Measurements from ENCODE around the gene ZNF143.
"Not testable (repeated sequence)": the region's sequence is repeated elsewhere in the genome, so short reads cannot be mapped to it uniquely, and the experiment has no call there.

The ZNF143 gene

GRCh38 chr11:9506489-9507276 lies 45.9 kb downstream of the ZNF143 start:
- no peaks in the 10 kb centered on the region for H3K27me3 ChIP-seq (ENCODE audit: control insufficient read depth in 1 of 2, insufficient read depth in 2 of 2, low read length in 2 of 2)
- H3K9me3 ChIP-seq (ENCODE audit: low read length), result no peaks in the 10 kb centered on the region
- H3K4me1 ChIP-seq (ENCODE audit: insufficient read depth, low read length), result no peaks in the 10 kb centered on the region
- peaks cover 16% of the 10 kb centered on the region for H3K36me3 ChIP-seq (ENCODE audit: insufficient read depth, low read length)
- no peak overlapping the region for H3K27ac ChIP-seq (ENCODE audit: low read depth, low read length)
- H3K9ac ChIP-seq (ENCODE audit: low read length), result no peak overlapping the region
- H3K4me3 ChIP-seq (ENCODE audit: low read depth in 1 of 2, low read length in 2 of 2), result no peak overlapping the region

GRCh38 chr11:9507277-9507580 lies 46.4 kb downstream of the ZNF143 start:
- Histone ChIP-seq H3K9me3 (ENCODE audit: low read length) (no peaks in the 10 kb centered on the region), H3K27ac (ENCODE audit: low read depth, low read length) (no peak overlapping the region), H3K4me3 (ENCODE audit: low read depth in 1 of 2, low read length in 2 of 2) (no peak overlapping the region), H3K9ac (ENCODE audit: low read length) (no peak overlapping the region), H3K36me3 (ENCODE audit: insufficient read depth, low read length) (peaks cover 18% of the 10 kb centered on the region), H3K4me1 (ENCODE audit: insufficient read depth, low read length) (no peaks in the 10 kb centered on the region), H3K27me3 (ENCODE audit: control insufficient read depth in 1 of 2, insufficient read depth in 2 of 2, low read length in 2 of 2) (no peaks in the 10 kb centered on the region)

- Histone ChIP-seq H3K4me1 (ENCODE audit: insufficient read depth, low read length) (no peaks in the 10 kb centered on the region), H3K9ac (ENCODE audit: low read length) (no peak overlapping the region), H3K27me3 (ENCODE audit: control insufficient read depth in 1 of 2, insufficient read depth in 2 of 2, low read length in 2 of 2) (no peaks in the 10 kb centered on the region), H3K36me3 (ENCODE audit: insufficient read depth, low read length) (peaks cover 36% of the 10 kb centered on the region), H3K9me3 (ENCODE audit: low read length) (no peaks in the 10 kb centered on the region), H3K27ac (ENCODE audit: low read depth, low read length) (no peak overlapping the region), H3K4me3 (ENCODE audit: low read depth in 1 of 2, low read length in 2 of 2) (no peak overlapping the region)
Observed at GRCh38 chr11:9509041-9509440, 48.2 kb downstream of the ZNF143 start.

GRCh38 chr11:9512370-9513019 lies 51.7 kb downstream of the ZNF143 start:
- H3K4me1 ChIP-seq (ENCODE audit: insufficient read depth, low read length), result no peaks in the 10 kb centered on the region
- H3K4me3 ChIP-seq (ENCODE audit: low read depth in 1 of 2, low read length in 2 of 2), result no peak overlapping the region
- H3K36me3 ChIP-seq (ENCODE audit: insufficient read depth, low read length), result peaks cover 47% of the 10 kb centered on the region
- H3K9me3 ChIP-seq (ENCODE audit: low read length), result no peaks in the 10 kb centered on the region
- H3K9ac ChIP-seq (ENCODE audit: low read length), result no peak overlapping the region
- no peaks in the 10 kb centered on the region for H3K27me3 ChIP-seq (ENCODE audit: control insufficient read depth in 1 of 2, insufficient read depth in 2 of 2, low read length in 2 of 2)
- H3K27ac ChIP-seq (ENCODE audit: low read depth, low read length), result no peak overlapping the region

GRCh38 chr11:9514576-9514975 lies 53.8 kb downstream of the ZNF143 start:
- not testable (repeated sequence) for H3K9me3 ChIP-seq (ENCODE audit: low read length)

GRCh38 chr11:9516113-9516512 lies 55.3 kb downstream of the ZNF143 start:
- Histone ChIP-seq H3K27me3 (ENCODE audit: control insufficient read depth in 1 of 2, insufficient read depth in 2 of 2, low read length in 2 of 2) (no peaks in the 10 kb centered on the region), H3K27ac (ENCODE audit: low read depth, low read length) (no peak overlapping the region), H3K9ac (ENCODE audit: low read length) (no peak overlapping the region), H3K9me3 (ENCODE audit: low read length) (no peaks in the 10 kb centered on the region), H3K4me1 (ENCODE audit: insufficient read depth, low read length) (no peaks in the 10 kb centered on the region), H3K4me3 (ENCODE audit: low read depth in 1 of 2, low read length in 2 of 2) (no peak overlapping the region), H3K36me3 (ENCODE audit: insufficient read depth, low read length) (peaks cover 30% of the 10 kb centered on the region)

More at GRCh38 chr11:9514576-9514975, 53.8 kb downstream of the ZNF143 start:
- H3K27me3 ChIP-seq (ENCODE audit: control insufficient read depth in 1 of 2, insufficient read depth in 2 of 2, low read length in 2 of 2); H3K4me3 ChIP-seq (ENCODE audit: low read depth in 1 of 2, low read length in 2 of 2); H3K27ac ChIP-seq (ENCODE audit: low read depth, low read length); H3K4me1 ChIP-seq (ENCODE audit: insufficient read depth, low read length); H3K9ac ChIP-seq (ENCODE audit: low read length): not testable (repeated sequence)
- H3K36me3 ChIP-seq (ENCODE audit: insufficient read depth, low read length), result peaks cover 33% of the 10 kb centered on the region

GRCh38 chr11:9518835-9519410 lies 58.1 kb downstream of the ZNF143 start:
- Histone ChIP-seq H3K36me3 (ENCODE audit: insufficient read depth, low read length) (peaks cover 12% of the 10 kb centered on the region), H3K4me3 (ENCODE audit: low read depth in 1 of 2, low read length in 2 of 2) (no peak overlapping the region)

GRCh38 chr11:9524001-9524400 lies 63.2 kb downstream of the ZNF143 start:
- Histone ChIP-seq H3K9me3 (ENCODE audit: low read length) (no peaks in the 10 kb centered on the region), H3K27ac (ENCODE audit: low read depth, low read length) (no peak overlapping the region), H3K27me3 (ENCODE audit: control insufficient read depth in 1 of 2, insufficient read depth in 2 of 2, low read length in 2 of 2) (no peaks in the 10 kb centered on the region), H3K9ac (ENCODE audit: low read length) (no peak overlapping the region), H3K4me1 (ENCODE audit: insufficient read depth, low read length) (peaks cover 17% of the 10 kb centered on the region), H3K4me3 (ENCODE audit: low read depth in 1 of 2, low read length in 2 of 2) (no peak overlapping the region), H3K36me3 (ENCODE audit: insufficient read depth, low read length) (no peaks in the 10 kb centered on the region)

More at GRCh38 chr11:9518835-9519410, 58.1 kb downstream of the ZNF143 start:
- no peak overlapping the region for H3K9ac ChIP-seq (ENCODE audit: low read length)
- no peaks in the 10 kb centered on the region for H3K9me3 ChIP-seq (ENCODE audit: low read length)
- H3K27me3 ChIP-seq (ENCODE audit: control insufficient read depth in 1 of 2, insufficient read depth in 2 of 2, low read length in 2 of 2), result no peaks in the 10 kb centered on the region
- no peaks in the 10 kb centered on the region for H3K4me1 ChIP-seq (ENCODE audit: insufficient read depth, low read length)
- no peak overlapping the region for H3K27ac ChIP-seq (ENCODE audit: low read depth, low read length)

GRCh38 chr11:9525116-9525515 lies 64.3 kb downstream of the ZNF143 start:
- Histone ChIP-seq H3K36me3 (ENCODE audit: insufficient read depth, low read length) (no peaks in the 10 kb centered on the region), H3K4me1 (ENCODE audit: insufficient read depth, low read length) (peaks cover 28% of the 10 kb centered on the region), H3K27ac (ENCODE audit: low read depth, low read length) (no peak overlapping the region)

GRCh38 chr11:9527481-9528135 lies 66.8 kb downstream of the ZNF143 start:
- Histone ChIP-seq H3K27me3 (ENCODE audit: control insufficient read depth in 1 of 2, insufficient read depth in 2 of 2, low read length in 2 of 2) (no peaks in the 10 kb centered on the region), H3K36me3 (ENCODE audit: insufficient read depth, low read length) (no peaks in the 10 kb centered on the region), H3K4me1 (ENCODE audit: insufficient read depth, low read length) (peaks cover 28% of the 10 kb centered on the region), H3K9ac (ENCODE audit: low read length) (no peak overlapping the region), H3K9me3 (ENCODE audit: low read length) (no peaks in the 10 kb centered on the region), H3K4me3 (ENCODE audit: low read depth in 1 of 2, low read length in 2 of 2) (no peak overlapping the region), H3K27ac (ENCODE audit: low read depth, low read length) (peak overlapping the region; percentile 51)

More at GRCh38 chr11:9525116-9525515, 64.3 kb downstream of the ZNF143 start:
- Histone ChIP-seq H3K9ac (ENCODE audit: low read length) (no peak overlapping the region), H3K9me3 (ENCODE audit: low read length) (no peaks in the 10 kb centered on the region), H3K4me3 (ENCODE audit: low read depth in 1 of 2, low read length in 2 of 2) (no peak overlapping the region), H3K27me3 (ENCODE audit: control insufficient read depth in 1 of 2, insufficient read depth in 2 of 2, low read length in 2 of 2) (no peaks in the 10 kb centered on the region)

- Histone ChIP-seq H3K4me1 (ENCODE audit: insufficient read depth, low read length) (peaks cover 28% of the 10 kb centered on the region), H3K4me3 (ENCODE audit: low read depth in 1 of 2, low read length in 2 of 2) (no peak overlapping the region), H3K9me3 (ENCODE audit: low read length) (no peaks in the 10 kb centered on the region), H3K36me3 (ENCODE audit: insufficient read depth, low read length) (no peaks in the 10 kb centered on the region), H3K27me3 (ENCODE audit: control insufficient read depth in 1 of 2, insufficient read depth in 2 of 2, low read length in 2 of 2) (no peaks in the 10 kb centered on the region), H3K9ac (ENCODE audit: low read length) (no peak overlapping the region), H3K27ac (ENCODE audit: low read depth, low read length) (peak overlapping the region; percentile 51)
Observed at GRCh38 chr11:9528136-9528501, 67.3 kb downstream of the ZNF143 start.

Measured in muscle layer of colon (tissue), 2 donors.